SU-DHL-6 (cell line): ENCODE results near the gene ADAMTS10.

Experiments used
- H2AFZ ChIP-seq: fragments of 200-600 bp; sonication (generic); 2 replicates; pipeline ENCODE4 v1.6.1; 2014; ENCODE audit warnings: low read depth, mild to moderate bottlenecking, moderate library complexity, mixed read lengths, antibody characterized with exemption, low read length; ENCODE audit not compliant: severe bottlenecking
- H3F3A ChIP-seq: fragments of 200-600 bp; shearing (Covaris generic); 2 replicates; pipeline ENCODE4 v1.6.0; 2016; ENCODE audit warnings: antibody characterized with exemption, mild to moderate bottlenecking; ENCODE audit not compliant: insufficient read depth
- H3K27ac ChIP-seq: fragments of 200-600 bp; sonication (generic); 2 replicates; pipeline ENCODE4 v1.5.1; 2016; ENCODE audit warnings: low read depth, mild to moderate bottlenecking, low read length, moderate library complexity, mixed read lengths
- H3K27me3 ChIP-seq: fragments of 200-600 bp; sonication (generic), shearing (Covaris generic); 2 replicates; pipeline ENCODE4 v1.6.0; 2014; ENCODE audit warnings: mild to moderate bottlenecking, low read length
- H3K36me3 ChIP-seq: fragments of 200-600 bp; sonication (generic); 2 replicates; pipeline ENCODE4 v1.6.1; 2014; ENCODE audit warnings: mild to moderate bottlenecking, low read length, mixed read lengths
- H3K4me2 ChIP-seq: fragments of 300-600, 200-600 bp; shearing (Covaris generic), sonication (generic); 2 replicates; pipeline ENCODE4 v1.6.0; 2014; ENCODE audit warnings: low read length, low read depth, mild to moderate bottlenecking; ENCODE audit not compliant: poor library complexity, severe bottlenecking
- H3K4me3 ChIP-seq: fragments of 200-600 bp; sonication (generic); 2 replicates; pipeline ENCODE4 v1.5.1; 2014; ENCODE audit warnings: antibody characterized with exemption, low read length, mild to moderate bottlenecking, mixed read lengths; ENCODE audit not compliant: insufficient read depth, poor library complexity, severe bottlenecking
- H3K79me2 ChIP-seq: fragments of 200-600 bp; sonication (generic); 2 replicates; pipeline ENCODE4 v1.6.1; 2014; ENCODE audit warnings: mild to moderate bottlenecking, low read length, moderate library complexity; ENCODE audit not compliant: insufficient read depth
- H3K9ac ChIP-seq: fragments of 200-600 bp; sonication (generic); 2 replicates; pipeline ENCODE4 v1.7.0; 2014; ENCODE audit warnings: mild to moderate bottlenecking, low read length
- H3K9me2 ChIP-seq: fragments of 200-600 bp; sonication (generic); replicated peaks from 2 replicates; pipeline ENCODE4 v1.6.1; 2014; ENCODE audit warnings: low read length; ENCODE audit not compliant: insufficient read depth
- H3K9me3 ChIP-seq: fragments of 200-600 bp; sonication (generic); 2 replicates; pipeline ENCODE4 v1.6.1; 2014; ENCODE audit warnings: low read length, mixed read lengths; ENCODE audit not compliant: insufficient read depth
- H4K20me1 ChIP-seq: fragments of 200-600 bp; sonication (generic); 2 replicates; pipeline ENCODE4 v1.6.1; 2014; ENCODE audit warnings: low read depth, mild to moderate bottlenecking, antibody characterized with exemption, low read length, moderate library complexity, mixed read lengths
- EZH2phosphoT487 ChIP-seq: fragments of 200-600 bp; sonication (generic), shearing (Covaris generic); conservative IDR thresholded peaks from 2 replicates; pipeline ENCODE4 v1.6.1; 2018; ENCODE audit warnings: mild to moderate bottlenecking, antibody characterized with exemption, low read length, moderate library complexity, mixed read lengths
- TF ChIP-seq, protein P1 (sequence below): fragments of 200-600 bp; sonication (generic); IDR thresholded peaks from one replicate; pipeline ENCODE4 v1.5.1; 2017; ENCODE audit warnings: antibody characterized with exemption, mild to moderate bottlenecking, low read length, moderate library complexity; ENCODE audit not compliant: insufficient read depth, poor library complexity, severe bottlenecking

ADAMTS10 gene

GRCh38 chr19:8641221-8641907 lies 30.8 kb upstream of the ADAMTS10 start:
- Histone ChIP-seq H3K27ac (no peak overlapping the region), H3K79me2 (no peaks in the 10 kb centered on the region), H3K4me2 (no peak overlapping the region), H3K4me3 (no peak overlapping the region), H3K27me3 (no peaks in the 10 kb centered on the region), H3K9me2 (no peaks in the 10 kb centered on the region), H3K9ac (no peak overlapping the region), H3F3A (no peaks in the 10 kb centered on the region), H3K9me3 (no peaks in the 10 kb centered on the region), H3K36me3 (no peaks in the 10 kb centered on the region), H4K20me1 (no peaks in the 10 kb centered on the region), H2AFZ (no peak overlapping the region)
- no peak for TF ChIP-seq EZH2phosphoT487
- TF ChIP-seq, protein P1, sequence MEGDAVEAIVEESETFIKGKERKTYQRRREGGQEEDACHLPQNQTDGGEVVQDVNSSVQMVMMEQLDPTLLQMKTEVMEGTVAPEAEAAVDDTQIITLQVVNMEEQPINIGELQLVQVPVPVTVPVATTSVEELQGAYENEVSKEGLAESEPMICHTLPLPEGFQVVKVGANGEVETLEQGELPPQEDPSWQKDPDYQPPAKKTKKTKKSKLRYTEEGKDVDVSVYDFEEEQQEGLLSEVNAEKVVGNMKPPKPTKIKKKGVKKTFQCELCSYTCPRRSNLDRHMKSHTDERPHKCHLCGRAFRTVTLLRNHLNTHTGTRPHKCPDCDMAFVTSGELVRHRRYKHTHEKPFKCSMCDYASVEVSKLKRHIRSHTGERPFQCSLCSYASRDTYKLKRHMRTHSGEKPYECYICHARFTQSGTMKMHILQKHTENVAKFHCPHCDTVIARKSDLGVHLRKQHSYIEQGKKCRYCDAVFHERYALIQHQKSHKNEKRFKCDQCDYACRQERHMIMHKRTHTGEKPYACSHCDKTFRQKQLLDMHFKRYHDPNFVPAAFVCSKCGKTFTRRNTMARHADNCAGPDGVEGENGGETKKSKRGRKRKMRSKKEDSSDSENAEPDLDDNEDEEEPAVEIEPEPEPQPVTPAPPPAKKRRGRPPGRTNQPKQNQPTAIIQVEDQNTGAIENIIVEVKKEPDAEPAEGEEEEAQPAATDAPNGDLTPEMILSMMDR = no peak

DNA sequence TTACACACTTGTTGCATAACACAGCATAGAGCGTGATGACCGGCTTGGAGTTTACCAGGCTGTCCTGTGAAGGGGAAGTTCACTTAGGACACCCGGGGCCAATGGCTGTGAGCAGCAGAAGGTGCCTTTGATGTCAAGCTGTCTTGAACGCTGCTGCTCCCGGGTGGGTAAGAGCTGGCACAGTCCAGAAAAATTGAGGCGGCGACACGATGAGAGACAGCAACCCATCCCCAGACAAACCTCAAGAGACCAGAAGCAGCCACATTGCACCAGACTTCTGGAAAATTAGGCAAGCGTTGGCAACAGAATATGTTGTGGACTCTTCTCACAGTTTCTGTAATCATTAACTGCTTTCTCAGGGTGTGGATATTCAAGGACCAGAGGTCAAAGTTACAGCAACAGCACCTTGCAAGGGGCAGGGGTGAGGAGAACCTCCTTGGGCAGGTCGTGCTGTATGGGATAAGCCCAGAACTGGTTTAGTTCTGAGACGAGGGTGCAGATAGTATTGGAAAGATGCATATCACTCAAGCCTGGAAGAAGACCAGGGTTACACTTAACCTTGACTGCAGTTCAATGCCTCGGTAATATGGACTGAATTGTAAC lies 30.0 kb upstream of the ADAMTS10 start:
- H3K79me2 ChIP-seq = no peaks in the 10 kb centered on the region
- no peaks in the 10 kb centered on the region for H3K9me3 ChIP-seq
- H3K27me3 ChIP-seq = no peaks in the 10 kb centered on the region
- no peak overlapping the region for H3K4me3 ChIP-seq
- H3K27ac ChIP-seq = no peak overlapping the region
- no peaks in the 10 kb centered on the region for H3K36me3 ChIP-seq
- H4K20me1 ChIP-seq = no peaks in the 10 kb centered on the region
- H3K9ac ChIP-seq = no peak overlapping the region
- no peak overlapping the region for H3K4me2 ChIP-seq
- TF ChIP-seq, protein P1 = no peak
- TF ChIP-seq EZH2phosphoT487 = no peak
- H3K9me2 ChIP-seq = no peaks in the 10 kb centered on the region
- H3F3A ChIP-seq = no peaks in the 10 kb centered on the region
- H2AFZ ChIP-seq = no peak overlapping the region

- Histone ChIP-seq H3K9me2 (no peaks in the 10 kb centered on the region), H3K4me2 (no peak overlapping the region), H3K9ac (no peak overlapping the region), H4K20me1 (no peaks in the 10 kb centered on the region), H3K36me3 (no peaks in the 10 kb centered on the region), H3K27ac (no peak overlapping the region), H2AFZ (no peak overlapping the region), H3K4me3 (no peak overlapping the region), H3K9me3 (no peaks in the 10 kb centered on the region), H3K79me2 (no peaks in the 10 kb centered on the region), H3K27me3 (no peaks in the 10 kb centered on the region), H3F3A (no peaks in the 10 kb centered on the region)
- TF ChIP-seq EZH2phosphoT487 = no peak
- TF ChIP-seq, protein P1 = no peak
Measured at GRCh38 chr19:8639821-8640401, 29.4 kb upstream of the ADAMTS10 start.
